Stomach smooth muscle (tissue), 2 donors: ENCODE results near the gene PPP1R3G.
"Not testable (repeated sequence)": the region's sequence is repeated elsewhere in the genome, so short reads cannot be mapped to it uniquely, and the experiment has no call there.

Experiments
- H3K27ac ChIP-seq: one replicate; pipeline ENCODE4 v1.7.0; 2013; ENCODE audit warnings: mild to moderate bottlenecking, low read length, inconsistent platforms
- H3K27me3 ChIP-seq, 2 donors: one replicate each; pipeline ENCODE4 v1.7.0; 2013; ENCODE audit warnings: low read length in 2 of 2; ENCODE audit not compliant: insufficient read depth in 2 of 2, control insufficient read depth in 1 of 2
- H3K36me3 ChIP-seq, 2 donors: one replicate each; pipeline ENCODE4 v1.7.0; 2013; ENCODE audit warnings: low read length in 2 of 2; ENCODE audit not compliant: control insufficient read depth in 2 of 2, insufficient read depth in 2 of 2
- H3K4me1 ChIP-seq: one replicate; pipeline ENCODE4 v1.7.0; 2013; ENCODE audit warnings: low read length; ENCODE audit not compliant: control insufficient read depth, insufficient read depth
- H3K4me3 ChIP-seq, 2 donors: one replicate each; pipeline ENCODE4 v1.7.0; 2013; ENCODE audit warnings: low read length in 2 of 2
- H3K9ac ChIP-seq, 2 donors: one replicate each; pipeline ENCODE4 v1.7.0; 2013; ENCODE audit warnings: low read length in 2 of 2, mild to moderate bottlenecking in 1 of 2
- H3K9me3 ChIP-seq, 2 donors: one replicate each; pipeline ENCODE4 v1.7.0; 2013; ENCODE audit warnings: low read length in 2 of 2; ENCODE audit not compliant: control insufficient read depth in 2 of 2
- donor health status: healthy.
- donor health status: Pancreatic carcinoma.

Gene PPP1R3G

GRCh38 chr6:5116243-5116991 is 31.3 kb downstream of the PPP1R3G start:
- Histone ChIP-seq H3K27ac (no peak overlapping the region), H3K4me3 (no peak overlapping the region), H3K36me3 (no peaks in the 10 kb centered on the region), H3K9me3 (no peaks in the 10 kb centered on the region), H3K9ac (no peak overlapping the region), H3K4me1 (peaks cover 2% of the 10 kb centered on the region), H3K27me3 (peaks cover 0 to 1% of the 10 kb centered on the region in 2 donors)

- H3K9ac ChIP-seq: no peak overlapping the region
These were observed 34.2 kb downstream of the PPP1R3G start for GRCh38 chr6:5119090-5119951.

DNA sequence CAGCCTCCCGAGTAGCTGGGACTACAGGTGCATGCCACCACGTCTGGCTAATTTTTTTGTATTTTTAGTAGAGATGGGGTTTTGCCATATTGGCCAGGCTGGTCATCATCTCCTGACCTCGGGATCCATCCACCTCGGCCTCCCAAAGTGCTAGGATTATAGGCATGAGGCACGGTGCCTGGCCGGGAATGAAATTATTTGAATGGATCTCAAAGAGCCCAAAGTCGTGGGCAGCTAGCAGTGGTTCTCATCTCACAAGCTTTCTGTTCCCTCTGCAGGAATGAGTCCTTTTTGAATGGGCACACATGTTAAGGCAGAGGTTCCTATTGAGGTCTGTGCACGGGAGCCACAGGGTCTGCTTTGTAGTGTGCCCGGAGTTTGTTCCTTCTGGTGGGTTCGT is 34.9 kb downstream of the PPP1R3G start:
- no peaks in the 10 kb centered on the region for H3K36me3 ChIP-seq
- no peak overlapping the region for H3K9ac ChIP-seq

More at GRCh38 chr6:5119090-5119951, 34.2 kb downstream of the PPP1R3G start:
- H3K9me3 ChIP-seq: no peaks in the 10 kb centered on the region
- no peak overlapping the region for H3K27ac ChIP-seq
- no peak overlapping the region for H3K4me3 ChIP-seq
- H3K36me3 ChIP-seq: no peaks in the 10 kb centered on the region
- H3K27me3 ChIP-seq: no peaks in the 10 kb centered on the region
- H3K4me1 ChIP-seq: no peaks in the 10 kb centered on the region

DNA sequence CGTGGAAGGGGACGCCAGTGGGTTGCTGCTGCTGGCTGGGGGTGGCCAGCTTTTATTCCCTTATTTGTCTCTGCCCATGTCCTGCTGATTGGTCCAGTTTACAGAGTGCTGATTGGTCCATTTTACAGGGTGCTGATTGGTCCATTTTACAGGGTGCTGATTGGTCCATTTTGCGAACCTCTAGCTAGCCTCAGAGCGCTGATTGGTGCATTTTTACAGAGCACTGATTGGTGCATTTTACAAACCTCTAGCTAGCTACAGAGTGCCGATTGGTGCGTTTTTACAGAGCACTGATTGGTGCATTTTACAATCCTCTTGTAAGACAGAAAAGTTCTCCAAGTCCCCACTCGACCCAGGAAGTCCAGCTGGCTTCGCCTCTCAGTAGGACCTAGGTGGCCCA is 35.4 kb downstream of the PPP1R3G start:
- not testable (repeated sequence) for H3K36me3 ChIP-seq, H3K27ac ChIP-seq, H3K9me3 ChIP-seq

More for the DNA sequence above, 34.9 kb downstream of the PPP1R3G start:
- no peaks in the 10 kb centered on the region for H3K9me3 ChIP-seq
- no peak overlapping the region for H3K27ac ChIP-seq
- H3K4me1 ChIP-seq: no peaks in the 10 kb centered on the region
- no peak overlapping the region for H3K4me3 ChIP-seq
- no peaks in the 10 kb centered on the region for H3K27me3 ChIP-seq

DNA sequence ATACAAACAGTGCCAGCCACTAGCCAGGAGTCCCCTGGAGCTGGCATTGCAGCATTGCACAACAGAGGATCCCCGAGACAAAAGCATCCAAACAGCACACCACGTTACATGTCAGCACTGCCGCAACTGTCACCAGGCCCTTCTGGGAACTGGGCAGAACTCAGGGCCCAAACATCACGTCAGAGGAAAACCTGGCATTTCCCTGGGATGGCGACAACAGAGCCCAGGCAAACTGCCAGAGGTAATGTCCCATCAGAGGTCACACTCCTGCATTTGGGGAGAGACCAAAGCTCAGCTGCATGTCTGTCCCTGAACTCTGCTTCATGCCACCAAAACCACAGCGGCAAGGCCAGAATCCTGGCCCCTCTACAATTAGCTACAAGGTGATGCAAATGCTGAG is 36.3 kb downstream of the PPP1R3G start:
- Histone ChIP-seq H3K27ac (no peak overlapping the region), H3K36me3 (peaks cover 0 to 2% of the 10 kb centered on the region in 2 donors), H3K4me3 (no peak overlapping the region), H3K4me1 (no peaks in the 10 kb centered on the region), H3K9ac (no peak overlapping the region), H3K27me3 (no peaks in the 10 kb centered on the region), H3K9me3 (no peaks in the 10 kb centered on the region)

More for the DNA sequence above, 35.4 kb downstream of the PPP1R3G start:
- not testable (repeated sequence) for H3K9ac ChIP-seq, H3K4me3 ChIP-seq, H3K4me1 ChIP-seq, H3K27me3 ChIP-seq

DNA sequence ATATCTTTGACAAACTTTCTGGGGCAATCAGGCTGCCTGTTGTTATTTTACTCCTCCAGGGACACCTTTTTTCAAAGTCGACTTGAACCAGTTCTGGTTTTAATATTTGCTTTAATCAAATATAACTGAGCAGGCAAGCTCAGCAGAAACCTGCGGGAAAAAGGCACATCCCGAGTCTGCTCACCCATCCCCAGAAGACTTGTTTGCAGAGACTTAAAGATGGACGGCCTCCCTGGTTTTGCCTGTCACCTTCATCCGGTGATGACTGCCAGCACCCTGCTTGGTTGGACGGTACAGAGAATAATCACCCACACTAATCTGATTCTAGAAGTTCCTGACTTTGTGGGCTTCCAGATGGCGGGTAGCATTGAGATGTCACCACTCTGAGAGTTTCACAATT is 36.8 kb downstream of the PPP1R3G start:
- Histone ChIP-seq H3K4me3 (no peak overlapping the region), H3K36me3 (peaks cover 0 to 2% of the 10 kb centered on the region in 2 donors), H3K9ac (no peak overlapping the region), H3K27ac (no peak overlapping the region), H3K27me3 (no peaks in the 10 kb centered on the region), H3K9me3 (no peaks in the 10 kb centered on the region), H3K4me1 (no peaks in the 10 kb centered on the region)

- Histone ChIP-seq H3K27ac (no peak overlapping the region), H3K9ac (no peak overlapping the region), H3K4me3 (no peak overlapping the region), H3K36me3 (peaks cover 0 to 2% of the 10 kb centered on the region in 2 donors), H3K27me3 (no peaks in the 10 kb centered on the region), H3K4me1 (no peaks in the 10 kb centered on the region), H3K9me3 (no peaks in the 10 kb centered on the region)
These were observed 37.5 kb downstream of the PPP1R3G start for GRCh38 chr6:5122504-5123112.

DNA sequence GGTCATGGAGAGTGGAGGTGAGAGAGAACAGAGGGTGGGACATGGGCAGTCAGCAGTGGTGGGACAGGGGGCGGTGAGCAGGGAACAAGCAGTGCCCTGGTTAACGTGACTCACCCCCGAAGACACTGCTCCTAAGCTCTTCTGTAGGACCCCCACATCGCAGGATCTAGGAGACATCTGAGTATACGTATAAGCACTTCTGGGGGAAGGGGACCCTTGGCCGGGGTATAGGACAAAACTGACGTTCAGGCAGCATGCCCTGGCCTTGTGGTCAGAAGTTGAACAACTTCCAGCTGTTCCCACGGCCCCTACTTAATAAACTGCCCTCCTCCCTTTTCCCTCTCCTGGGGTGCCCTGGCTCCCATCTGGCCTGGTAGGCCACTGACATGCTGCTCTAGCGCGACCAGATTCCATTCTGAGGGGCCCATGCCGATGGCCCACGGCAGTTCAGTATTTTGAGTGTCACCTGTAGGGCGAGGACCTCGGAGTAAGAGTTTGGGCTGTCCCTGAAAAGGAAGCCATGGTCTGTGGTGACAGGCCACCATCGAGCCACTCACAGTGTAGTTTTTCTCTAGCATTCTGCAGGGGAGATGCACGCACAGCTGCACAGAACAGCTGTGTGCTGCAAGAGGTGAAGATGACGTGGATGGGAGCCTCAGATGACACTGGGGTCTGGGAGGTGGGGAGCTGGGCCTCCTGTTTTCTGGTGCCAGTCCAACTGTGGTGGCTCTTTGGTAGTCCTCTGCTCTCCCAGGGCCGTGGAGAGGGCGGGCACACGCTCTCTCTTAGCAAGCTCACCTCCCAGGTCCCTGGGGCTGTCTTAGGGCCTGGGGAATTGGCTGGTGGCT is 38.4 kb downstream of the PPP1R3G start:
- no peak overlapping the region for H3K4me3 ChIP-seq
- H3K4me1 ChIP-seq: no peaks in the 10 kb centered on the region
- H3K36me3 ChIP-seq: peaks cover 0 to 2% of the 10 kb centered on the region in 2 donors
- H3K9ac ChIP-seq: no peak overlapping the region
- no peak overlapping the region for H3K27ac ChIP-seq
- no peaks in the 10 kb centered on the region for H3K27me3 ChIP-seq
- H3K9me3 ChIP-seq: no peaks in the 10 kb centered on the region

GRCh38 chr6:5124526-5124925 is 39.4 kb downstream of the PPP1R3G start:
- H3K4me1 ChIP-seq: no peaks in the 10 kb centered on the region
- H3K36me3 ChIP-seq: peaks cover 0 to 2% of the 10 kb centered on the region in 2 donors
- no peaks in the 10 kb centered on the region for H3K9me3 ChIP-seq
- no peak overlapping the region for H3K9ac ChIP-seq
- H3K27me3 ChIP-seq: no peaks in the 10 kb centered on the region
- no peak overlapping the region for H3K27ac ChIP-seq
- no peak overlapping the region for H3K4me3 ChIP-seq
